Raji (cell line): Measurements from ENCODE around the gene TMEM171.

ENCODE experiments used
- POLR2A ChIP-seq: IDR thresholded peaks from 2 replicates; pipeline ENCODE4 v1.6.1; 2011; ENCODE audit warnings: low read depth, low read length, control low read depth; ENCODE audit not compliant: insufficient read depth

TMEM171 gene

DNA sequence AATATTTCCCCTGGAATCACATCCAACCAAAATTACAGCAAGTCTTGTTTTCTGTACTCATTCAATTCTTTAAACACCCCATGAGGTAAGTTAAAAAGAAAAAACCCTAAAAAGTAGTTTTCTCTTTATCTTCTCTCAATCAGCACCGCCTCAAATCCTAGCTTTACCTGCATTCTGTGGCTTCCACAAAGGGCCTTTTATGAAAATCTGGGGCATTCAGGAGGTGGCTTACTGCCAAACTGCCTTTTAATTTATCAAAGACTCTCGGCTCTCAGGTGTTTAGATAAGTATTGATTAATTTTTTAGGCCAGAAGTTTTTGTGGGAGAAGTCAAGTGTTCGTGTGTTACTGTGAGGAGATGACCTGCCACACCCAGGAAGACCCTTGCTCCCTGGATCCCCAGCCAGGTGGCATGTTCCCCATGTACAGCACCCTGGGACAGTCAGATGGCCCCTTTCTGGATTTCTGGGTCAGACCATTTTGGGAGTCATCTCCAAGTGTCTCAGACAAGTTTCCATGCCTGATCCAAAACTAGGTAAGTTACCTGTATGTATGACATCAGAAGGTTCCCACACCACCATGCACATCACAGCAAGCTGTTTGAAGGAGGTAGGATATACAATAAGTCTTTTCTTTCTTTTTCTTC is 6.2 kb upstream of the TMEM171 start:
- TF ChIP-seq POLR2A = no peak

DNA sequence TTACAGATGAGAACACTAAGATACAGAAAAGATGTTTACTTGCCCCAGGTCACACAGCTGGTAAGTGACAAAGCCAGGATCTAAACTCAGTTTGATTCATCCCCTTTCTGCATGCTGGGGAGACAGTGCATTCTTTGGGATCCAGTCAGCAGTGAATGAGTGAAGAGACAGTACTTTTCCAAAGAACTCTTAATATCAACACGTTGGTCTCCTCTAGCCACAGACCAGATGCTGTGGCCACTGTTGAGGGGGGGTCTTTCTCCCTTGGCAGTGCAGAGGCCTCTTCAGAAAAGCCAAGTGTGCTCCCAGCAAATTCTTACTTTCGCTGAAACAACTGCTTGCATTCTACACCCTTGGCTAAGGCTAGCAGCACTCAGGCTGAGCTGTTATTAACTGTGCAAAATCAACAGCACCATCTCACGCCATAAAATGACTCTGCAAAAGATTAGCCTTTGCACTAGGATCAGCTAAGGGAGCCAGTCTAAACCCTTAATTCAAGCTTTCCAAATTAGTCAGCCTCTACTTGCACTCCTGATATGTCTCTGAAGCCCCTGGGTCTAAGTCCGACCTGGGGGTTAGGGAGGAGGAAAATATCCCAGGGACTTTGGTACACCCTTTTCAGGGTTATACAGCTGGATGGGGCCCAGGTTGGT is 4.8 kb upstream of the TMEM171 start:
- TF ChIP-seq POLR2A = no peak

DNA sequence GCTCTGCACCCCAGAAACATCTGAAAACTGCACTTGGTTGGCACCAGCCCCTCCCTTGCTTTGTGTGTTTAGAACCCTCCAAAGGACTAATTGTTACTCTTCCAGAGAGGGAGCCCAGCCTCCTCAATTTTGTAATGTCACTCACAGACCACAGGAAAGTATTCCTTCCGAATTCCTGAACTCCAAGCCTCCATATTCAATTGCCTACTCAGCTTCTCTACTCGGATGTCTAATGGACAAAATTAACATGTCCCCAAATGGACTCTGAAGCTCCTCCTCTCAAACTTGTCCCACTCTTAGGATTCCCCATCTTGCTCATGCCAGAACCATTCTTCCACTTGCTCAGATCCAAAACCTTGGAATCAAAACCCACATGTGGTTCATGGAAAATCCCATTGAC is 3.9 kb upstream of the TMEM171 start:
- TF ChIP-seq POLR2A = no peak

DNA sequence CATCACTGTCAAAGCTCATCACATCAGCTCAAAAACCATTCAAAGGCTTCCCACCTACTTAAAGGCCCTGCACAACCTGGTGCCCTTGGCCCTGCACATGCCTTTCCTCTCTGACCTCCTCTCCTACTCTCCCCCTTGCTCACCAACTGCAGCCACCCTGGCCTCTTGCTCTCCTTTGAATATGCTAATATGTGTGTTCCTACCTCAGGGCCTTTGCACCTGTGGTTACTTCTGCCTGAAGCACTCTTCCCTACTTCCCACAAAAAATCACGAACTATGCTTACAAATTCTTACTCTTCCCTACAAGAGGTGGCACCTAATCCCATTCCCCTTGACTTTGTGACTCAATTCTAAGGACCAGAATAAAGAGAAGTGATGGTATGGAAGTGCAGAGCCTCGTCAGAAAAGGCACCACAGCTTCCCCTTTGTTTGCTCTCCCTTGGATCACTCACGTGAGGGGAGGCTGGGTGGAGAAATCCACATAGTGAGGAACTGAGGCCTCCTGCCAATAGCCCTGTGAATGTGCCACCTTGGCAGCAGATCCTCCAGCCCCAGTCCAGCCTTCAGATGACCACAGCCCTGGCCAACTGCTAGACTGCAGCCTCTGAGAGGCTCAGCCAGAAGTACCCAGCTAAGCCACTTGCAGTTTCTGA is 3.2 kb upstream of the TMEM171 start:
- no peak for TF ChIP-seq POLR2A

DNA sequence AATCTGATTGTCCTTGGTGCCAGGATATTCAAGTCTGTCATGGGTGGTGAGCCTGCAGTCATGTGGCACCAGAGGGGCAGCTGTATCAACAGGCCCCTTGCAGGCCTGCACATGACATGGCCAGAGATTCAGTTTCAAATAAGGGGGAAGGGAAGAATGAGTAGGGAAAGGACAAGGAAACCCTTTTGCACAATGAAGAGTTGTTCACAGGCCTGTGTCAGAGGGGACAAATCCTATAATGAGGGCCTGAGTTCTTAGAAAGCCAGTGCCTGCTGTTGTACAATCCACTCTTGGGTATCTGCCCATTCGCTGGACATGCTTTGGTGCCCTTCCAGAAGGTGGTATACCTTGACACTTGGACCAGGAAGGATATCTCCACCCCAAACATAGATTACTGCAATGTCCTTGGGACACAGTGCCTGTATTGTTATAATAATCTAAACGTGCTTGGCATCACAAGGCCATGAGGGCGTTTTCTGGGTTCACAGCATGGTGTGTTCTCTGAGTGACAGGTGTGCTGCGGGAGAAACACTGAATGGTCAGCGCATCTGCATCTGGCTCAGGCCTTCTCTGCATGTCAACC is 1.9 kb upstream of the TMEM171 start:
- no peak for TF ChIP-seq POLR2A

DNA sequence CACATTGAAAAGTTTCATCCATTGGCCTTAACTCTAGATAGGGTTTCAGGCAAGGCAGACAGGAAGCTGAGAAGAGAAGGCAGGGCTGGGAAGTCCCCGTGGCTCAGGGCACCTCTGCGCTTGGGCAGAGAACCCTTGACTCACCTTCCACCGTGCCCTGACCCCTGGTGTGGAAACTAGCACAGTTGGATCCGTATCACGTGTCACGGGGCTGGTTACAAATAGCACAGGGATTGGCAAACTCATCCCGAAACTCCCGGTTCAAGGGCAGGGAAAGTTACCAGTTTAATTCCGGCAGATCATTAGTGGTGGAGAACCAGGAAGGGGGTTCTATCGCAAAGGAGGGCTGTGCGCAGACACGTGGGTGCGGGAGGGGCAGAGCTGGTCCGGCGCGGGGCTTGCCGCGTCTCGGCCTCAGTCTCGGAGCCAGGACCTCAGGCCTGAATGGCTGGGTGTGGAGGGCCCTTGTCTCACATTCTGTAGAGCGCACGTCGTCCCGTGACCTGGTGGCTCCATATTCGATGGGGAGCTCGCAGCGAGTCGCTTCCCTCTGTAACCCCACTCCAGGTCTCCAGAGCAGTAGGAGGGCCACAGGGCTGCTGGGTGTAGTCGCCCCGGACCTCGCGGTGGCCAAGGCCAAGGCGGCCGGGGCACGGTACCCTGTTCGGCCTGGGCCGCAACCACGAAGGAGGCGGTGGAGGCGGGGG is 771 bp upstream of the TMEM171 start:
- no peak for TF ChIP-seq POLR2A

DNA sequence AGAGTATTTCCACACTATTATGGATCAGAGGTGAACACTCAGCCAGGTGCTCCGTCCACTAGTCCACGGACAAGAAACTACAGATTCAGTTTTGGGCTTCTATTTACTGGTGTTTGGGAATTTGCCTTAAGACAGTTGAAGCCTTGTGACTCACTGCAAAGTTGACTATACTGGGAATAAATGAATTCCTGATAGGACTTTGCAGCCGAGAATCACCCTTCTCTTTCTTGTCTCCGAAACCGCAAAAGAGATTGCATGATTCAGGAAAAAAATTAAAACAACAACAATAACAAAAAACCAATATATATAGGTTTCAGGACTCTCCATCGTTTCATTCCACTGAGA is 716 bp downstream of the TMEM171 start:
- no peak for TF ChIP-seq POLR2A

DNA sequence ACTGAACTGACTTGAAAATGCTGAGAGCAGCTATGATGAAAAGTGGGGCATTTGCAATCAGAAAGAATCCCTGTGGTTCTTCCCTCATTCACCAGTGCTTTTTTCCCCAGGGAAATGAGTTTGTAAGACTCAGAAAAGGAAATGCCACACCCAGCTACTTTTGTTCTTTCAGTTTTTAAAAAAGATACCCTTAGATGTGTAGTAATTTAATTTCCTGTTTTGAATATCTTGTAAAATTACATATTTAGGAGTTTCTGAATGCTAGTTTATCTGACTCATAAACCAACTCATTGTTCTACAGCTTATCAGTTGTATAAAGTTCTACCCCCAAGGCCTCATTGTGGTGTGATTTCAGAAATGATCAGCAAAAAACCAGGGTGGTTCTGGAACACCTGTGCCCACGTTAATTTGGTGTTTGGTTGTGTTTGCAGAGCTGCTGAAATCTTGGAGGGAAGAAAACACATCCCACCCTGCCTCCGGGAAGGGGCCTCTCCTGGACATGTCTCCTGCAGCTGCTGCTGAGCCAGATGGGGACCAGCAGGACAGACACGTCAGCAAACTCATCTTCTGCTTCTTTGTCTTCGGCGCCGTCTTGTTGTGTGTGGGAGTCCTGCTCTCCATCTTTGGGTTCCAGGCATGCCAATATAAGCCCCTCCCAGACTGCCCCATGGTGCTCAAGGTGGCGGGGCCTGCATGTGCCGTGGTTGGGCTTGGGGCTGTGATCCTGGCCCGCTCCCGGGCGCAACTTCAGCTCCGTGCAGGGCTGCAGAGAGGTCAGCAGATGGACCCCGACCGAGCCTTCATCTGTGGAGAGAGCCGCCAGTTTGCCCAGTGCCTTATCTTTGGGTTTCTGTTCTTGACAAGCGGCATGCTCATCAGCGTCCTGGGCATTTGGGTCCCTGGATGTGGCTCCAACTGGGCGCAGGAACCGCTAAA is 2.8 kb downstream of the TMEM171 start:
- no peak for TF ChIP-seq POLR2A

DNA sequence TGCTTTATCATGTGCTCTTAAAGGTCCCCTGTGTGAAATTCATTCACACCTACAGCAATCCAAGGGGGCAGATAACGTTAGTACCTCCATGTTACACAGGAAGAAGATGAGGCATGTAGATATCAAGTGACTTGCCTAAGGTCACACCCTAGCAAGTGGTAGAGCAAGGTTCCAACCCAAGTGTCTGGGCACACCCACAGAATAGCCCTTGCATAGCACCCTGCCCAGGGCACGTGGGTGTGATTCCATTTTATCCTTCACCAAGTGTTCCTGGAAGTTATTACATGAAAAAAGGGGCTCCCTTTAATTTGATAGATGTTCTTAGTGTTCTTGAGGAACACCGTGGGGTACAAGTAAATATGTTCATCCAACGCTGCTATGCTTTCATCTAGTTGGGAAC is 4.9 kb downstream of the TMEM171 start:
- no peak for TF ChIP-seq POLR2A

DNA sequence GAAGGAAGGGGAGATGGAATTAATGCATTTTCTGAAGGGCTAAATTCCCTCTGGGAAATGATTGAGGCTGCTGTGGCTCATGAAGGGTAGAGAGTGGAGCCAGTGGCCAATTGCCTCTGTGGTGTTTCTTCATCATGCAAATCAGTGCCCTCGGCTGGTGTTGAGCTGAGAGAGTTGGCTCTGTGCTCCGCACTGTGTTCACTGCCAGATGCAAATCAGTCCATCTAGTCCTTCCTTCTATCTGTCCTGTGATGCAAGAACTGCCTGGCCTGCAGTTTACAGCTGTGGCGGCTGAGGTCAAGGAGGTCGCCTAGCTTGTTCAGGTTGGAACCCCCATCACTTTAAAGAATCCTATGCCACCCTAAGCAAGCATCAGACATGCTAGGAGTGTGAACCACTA is 6.0 kb downstream of the TMEM171 start:
- TF ChIP-seq POLR2A = no peak

DNA sequence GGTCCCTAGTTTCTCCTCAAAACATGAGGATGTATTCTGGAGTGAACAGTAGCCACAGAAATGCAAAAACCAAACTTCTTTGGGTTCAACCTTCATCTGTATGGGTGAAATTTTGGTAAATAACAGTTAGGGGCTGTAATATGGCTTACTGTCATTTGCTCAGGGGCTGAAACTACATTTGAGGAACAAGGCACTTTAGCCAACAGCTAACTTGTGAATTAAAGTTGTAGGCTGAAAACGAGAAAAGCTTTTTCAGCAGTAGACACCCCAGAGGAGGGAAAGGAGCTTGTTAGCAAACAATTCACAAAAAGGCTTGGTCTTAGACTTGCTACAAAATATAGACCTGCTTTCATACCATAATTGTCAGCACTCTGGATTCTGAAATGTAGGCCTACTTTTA is 6.6 kb downstream of the TMEM171 start:
- TF ChIP-seq POLR2A = no peak

DNA sequence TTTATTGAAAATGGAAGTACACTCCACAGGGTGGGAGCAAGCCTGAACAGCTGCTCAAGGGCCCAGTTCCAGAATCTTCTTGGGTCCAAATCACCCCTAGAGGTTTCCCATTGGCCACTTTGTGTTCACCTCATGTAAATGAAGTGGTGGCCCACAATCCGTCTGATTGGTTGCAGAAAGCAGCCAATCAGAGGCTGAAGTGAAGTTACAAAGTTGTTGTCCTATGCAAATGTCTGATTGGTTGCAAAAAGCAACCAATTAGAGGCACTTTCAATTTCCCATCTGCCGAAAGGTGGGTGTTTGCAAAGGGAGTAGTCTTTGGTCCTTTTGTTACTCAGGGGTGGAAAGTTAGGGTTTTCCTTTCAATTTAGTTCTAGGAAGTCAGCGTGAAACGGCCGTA is 8.8 kb downstream of the TMEM171 start:
- no peak for TF ChIP-seq POLR2A

DNA sequence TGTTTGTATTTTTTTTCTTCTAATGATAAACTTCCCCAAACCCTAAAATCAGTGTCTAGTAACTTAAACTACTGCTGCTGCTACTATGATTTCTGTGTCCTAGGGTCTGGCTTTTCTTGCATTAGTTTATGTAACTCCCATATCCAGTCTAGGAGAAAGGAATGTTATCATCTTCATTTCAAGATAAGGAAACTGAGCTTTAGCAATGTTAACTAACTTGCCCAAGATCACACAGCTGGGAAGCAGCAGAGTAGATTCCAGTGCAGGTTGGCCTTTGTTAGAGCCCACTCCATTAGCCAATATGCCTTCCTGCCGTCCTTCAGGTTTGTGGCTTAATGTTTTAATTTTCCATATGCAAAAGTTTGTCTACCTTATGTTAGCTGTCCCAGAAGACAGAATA is 10.4 kb downstream of the TMEM171 start:
- TF ChIP-seq POLR2A = no peak

DNA sequence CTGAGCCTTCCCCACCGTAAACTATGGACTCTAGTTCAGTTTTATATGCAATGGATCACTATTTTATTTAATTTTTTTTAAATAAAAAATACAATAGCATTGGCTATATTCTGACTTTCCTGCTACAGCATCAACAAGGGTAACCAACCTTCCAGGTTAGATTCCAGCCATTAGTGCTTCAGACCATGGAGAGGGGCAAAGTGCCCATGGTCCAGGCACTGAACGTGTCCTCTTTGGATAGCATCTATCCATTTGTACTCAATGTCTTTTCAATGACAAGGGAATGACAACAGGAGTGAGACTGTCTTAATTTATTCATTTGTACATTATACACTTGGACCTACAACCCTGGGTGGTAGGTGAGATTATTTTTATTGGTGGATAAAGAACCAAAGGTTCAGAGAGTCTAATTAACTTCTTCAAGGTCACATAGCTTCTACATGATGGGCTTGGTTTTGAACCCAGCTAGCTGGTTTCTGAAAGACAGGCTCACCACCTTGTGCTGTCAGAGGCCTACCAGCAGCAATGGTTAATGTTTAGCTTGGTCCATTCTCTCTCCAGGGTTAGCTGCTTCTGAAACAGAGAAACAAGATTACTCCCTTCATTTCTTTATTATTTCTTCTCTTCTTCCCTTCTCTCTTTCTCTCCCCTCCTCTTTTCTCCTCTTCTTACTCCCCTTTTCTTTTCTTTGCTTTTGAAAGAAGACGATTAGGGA is 11.5 kb downstream of the TMEM171 start:
- no peak for TF ChIP-seq POLR2A
